ENCODE measurements around the gene CEP104. TPM values are rescaled to one million over a fixed set of nuclear protein-coding genes. Genes with fewer than 3 reads are reported as not detected.

CEP104 gene
- polyA plus RNA-seq, 1 donor from 2014 or later, result 8.1 TPM

DNA sequence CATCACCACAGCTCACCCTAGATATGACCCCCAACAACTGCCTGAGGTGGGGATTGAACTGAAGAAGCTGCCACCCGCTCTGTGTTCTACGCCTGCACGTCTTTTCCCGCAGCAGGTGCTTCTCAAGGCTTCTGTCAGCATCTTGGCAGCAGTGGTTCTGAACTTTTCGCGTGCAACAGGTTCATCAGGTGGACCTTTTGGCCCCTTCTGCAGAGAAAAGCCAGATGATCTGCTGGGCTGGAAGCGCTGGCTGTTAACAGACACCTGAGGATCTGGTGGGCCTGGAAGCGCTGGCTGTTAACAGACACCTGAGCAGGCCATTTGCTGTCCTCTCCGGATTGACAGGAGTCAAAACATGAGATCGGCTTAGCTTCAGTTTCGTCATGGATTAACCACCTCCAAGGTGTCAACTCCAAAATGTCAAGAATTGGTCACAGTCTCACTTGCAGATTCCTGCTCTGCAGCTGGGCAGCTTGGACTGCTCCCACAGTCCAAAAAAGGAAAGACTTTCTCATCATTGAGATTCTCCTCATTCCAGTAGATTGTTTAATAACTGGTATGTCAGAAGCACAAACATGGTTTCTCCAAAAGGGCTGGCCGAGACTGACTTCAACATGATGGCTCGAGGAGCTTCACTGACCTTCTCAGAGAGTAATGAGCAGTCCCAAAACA lies 38.4 kb upstream of the CEP104 start:
- Histone ChIP-seq H3K9me3 (ENCODE audit: low read length) (no peaks in the 10 kb centered on the region), H3K27me3 (ENCODE audit: insufficient read depth, low read depth, low read length) (no peaks in the 10 kb centered on the region), H3K79me2 (replicated peaks; ENCODE audit: insufficient read depth, low read length) (peaks cover 57% of the 10 kb centered on the region), H3K27ac (ENCODE audit: low read length) (no peak overlapping the region), H3K36me3 (ENCODE audit: insufficient read depth, low read length) (no peaks in the 10 kb centered on the region), H3F3A (ENCODE audit: insufficient read depth, low read length, poor library complexity, severe bottlenecking) (no peaks in the 10 kb centered on the region), H3K9me2 (ENCODE audit: insufficient read depth, low read length) (no peaks in the 10 kb centered on the region), H4K20me1 (ENCODE audit: insufficient read depth) (no peaks in the 10 kb centered on the region), H3K4me2 (ENCODE audit: low read length) (no peak overlapping the region), H3K9ac (ENCODE audit: low read length) (no peak overlapping the region), H2AFZ (ENCODE audit: low read depth, low read length) (no peak overlapping the region), H3K4me3 (ENCODE audit: low read length) (no peak overlapping the region)
- TF ChIP-seq EZH2 (IDR thresholded peaks at IDR 0.05; ENCODE audit: borderline replicate concordance, insufficient read depth, low read length, poor library complexity, severe bottlenecking), result no peak
- TF ChIP-seq, protein P1, sequence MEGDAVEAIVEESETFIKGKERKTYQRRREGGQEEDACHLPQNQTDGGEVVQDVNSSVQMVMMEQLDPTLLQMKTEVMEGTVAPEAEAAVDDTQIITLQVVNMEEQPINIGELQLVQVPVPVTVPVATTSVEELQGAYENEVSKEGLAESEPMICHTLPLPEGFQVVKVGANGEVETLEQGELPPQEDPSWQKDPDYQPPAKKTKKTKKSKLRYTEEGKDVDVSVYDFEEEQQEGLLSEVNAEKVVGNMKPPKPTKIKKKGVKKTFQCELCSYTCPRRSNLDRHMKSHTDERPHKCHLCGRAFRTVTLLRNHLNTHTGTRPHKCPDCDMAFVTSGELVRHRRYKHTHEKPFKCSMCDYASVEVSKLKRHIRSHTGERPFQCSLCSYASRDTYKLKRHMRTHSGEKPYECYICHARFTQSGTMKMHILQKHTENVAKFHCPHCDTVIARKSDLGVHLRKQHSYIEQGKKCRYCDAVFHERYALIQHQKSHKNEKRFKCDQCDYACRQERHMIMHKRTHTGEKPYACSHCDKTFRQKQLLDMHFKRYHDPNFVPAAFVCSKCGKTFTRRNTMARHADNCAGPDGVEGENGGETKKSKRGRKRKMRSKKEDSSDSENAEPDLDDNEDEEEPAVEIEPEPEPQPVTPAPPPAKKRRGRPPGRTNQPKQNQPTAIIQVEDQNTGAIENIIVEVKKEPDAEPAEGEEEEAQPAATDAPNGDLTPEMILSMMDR (IDR thresholded peaks at IDR 0.05; ENCODE audit: poor library complexity, severe bottlenecking), result no peak
- TF ChIP-seq, protein P2, sequence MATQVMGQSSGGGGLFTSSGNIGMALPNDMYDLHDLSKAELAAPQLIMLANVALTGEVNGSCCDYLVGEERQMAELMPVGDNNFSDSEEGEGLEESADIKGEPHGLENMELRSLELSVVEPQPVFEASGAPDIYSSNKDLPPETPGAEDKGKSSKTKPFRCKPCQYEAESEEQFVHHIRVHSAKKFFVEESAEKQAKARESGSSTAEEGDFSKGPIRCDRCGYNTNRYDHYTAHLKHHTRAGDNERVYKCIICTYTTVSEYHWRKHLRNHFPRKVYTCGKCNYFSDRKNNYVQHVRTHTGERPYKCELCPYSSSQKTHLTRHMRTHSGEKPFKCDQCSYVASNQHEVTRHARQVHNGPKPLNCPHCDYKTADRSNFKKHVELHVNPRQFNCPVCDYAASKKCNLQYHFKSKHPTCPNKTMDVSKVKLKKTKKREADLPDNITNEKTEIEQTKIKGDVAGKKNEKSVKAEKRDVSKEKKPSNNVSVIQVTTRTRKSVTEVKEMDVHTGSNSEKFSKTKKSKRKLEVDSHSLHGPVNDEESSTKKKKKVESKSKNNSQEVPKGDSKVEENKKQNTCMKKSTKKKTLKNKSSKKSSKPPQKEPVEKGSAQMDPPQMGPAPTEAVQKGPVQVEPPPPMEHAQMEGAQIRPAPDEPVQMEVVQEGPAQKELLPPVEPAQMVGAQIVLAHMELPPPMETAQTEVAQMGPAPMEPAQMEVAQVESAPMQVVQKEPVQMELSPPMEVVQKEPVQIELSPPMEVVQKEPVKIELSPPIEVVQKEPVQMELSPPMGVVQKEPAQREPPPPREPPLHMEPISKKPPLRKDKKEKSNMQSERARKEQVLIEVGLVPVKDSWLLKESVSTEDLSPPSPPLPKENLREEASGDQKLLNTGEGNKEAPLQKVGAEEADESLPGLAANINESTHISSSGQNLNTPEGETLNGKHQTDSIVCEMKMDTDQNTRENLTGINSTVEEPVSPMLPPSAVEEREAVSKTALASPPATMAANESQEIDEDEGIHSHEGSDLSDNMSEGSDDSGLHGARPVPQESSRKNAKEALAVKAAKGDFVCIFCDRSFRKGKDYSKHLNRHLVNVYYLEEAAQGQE (IDR thresholded peaks at IDR 0.05; ENCODE audit: borderline replicate concordance), result no peak
- no peak for TF ChIP-seq EP300 (conservative IDR thresholded peaks at IDR 0.05; ENCODE audit: poor library complexity, severe bottlenecking)
- TF ChIP-seq TAF1 (IDR thresholded peaks at IDR 0.05; ENCODE audit: low read depth), result no peak
- TF ChIP-seq POLR2AphosphoS5 (IDR thresholded peaks at IDR 0.05), result no peak
- no peak for TF ChIP-seq MXI1 (conservative IDR thresholded peaks at IDR 0.05; ENCODE audit: poor library complexity, severe bottlenecking)

DNA sequence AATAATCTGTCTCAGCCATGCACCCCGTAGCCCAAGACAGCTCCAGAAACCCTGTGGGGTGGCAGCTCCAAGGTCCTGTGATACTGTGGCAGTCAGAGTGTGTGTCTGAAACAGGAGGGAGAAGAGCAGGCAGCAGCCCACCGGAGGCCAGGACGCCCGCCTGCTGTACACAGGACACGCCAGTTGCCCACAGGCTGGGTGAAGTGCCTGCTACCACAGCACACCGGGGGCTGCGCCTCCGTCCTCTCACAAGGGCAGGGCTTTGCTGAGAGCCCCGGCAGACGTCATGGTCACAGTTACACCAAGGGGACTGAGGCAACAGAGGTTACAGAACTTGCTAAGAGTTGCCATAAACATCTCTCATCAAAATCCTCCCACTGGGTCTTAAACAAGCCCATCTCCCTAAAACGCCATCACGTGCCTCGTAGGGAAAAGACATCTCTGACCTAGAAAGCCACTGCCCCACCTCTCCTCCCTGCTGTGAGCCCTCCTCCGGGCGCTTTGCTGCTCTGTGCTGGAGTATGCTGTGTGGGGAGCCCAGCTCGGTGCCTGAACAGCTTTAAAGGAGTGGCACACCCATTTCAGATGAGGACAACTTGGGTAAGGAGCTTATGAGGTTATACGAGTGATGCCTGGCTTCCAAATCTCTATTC lies 37.7 kb upstream of the CEP104 start:
- H4K20me1 ChIP-seq (ENCODE audit: insufficient read depth), result no peaks in the 10 kb centered on the region
- H3K4me3 ChIP-seq (ENCODE audit: low read length), result no peak overlapping the region
- TF ChIP-seq EP300 (conservative IDR thresholded peaks at IDR 0.05; ENCODE audit: poor library complexity, severe bottlenecking) (no peak), POLR2AphosphoS5 (IDR thresholded peaks at IDR 0.05) (no peak)

More for the DNA sequence above, 37.7 kb upstream of the CEP104 start:
- H2AFZ ChIP-seq (ENCODE audit: low read depth, low read length), result no peak overlapping the region
- no peaks in the 10 kb centered on the region for H3K9me2 ChIP-seq (ENCODE audit: insufficient read depth, low read length)
- H3K79me2 ChIP-seq (replicated peaks; ENCODE audit: insufficient read depth, low read length), result peaks cover 54% of the 10 kb centered on the region
- peaks cover 5% of the 10 kb centered on the region for H3K36me3 ChIP-seq (ENCODE audit: insufficient read depth, low read length)
- H3K4me2 ChIP-seq (ENCODE audit: low read length), result no peak overlapping the region
- no peak overlapping the region for H3K9ac ChIP-seq (ENCODE audit: low read length)
- no peak overlapping the region for H3K27ac ChIP-seq (ENCODE audit: low read length)
- no peaks in the 10 kb centered on the region for H3F3A ChIP-seq (ENCODE audit: insufficient read depth, low read length, poor library complexity, severe bottlenecking)
- H3K9me3 ChIP-seq (ENCODE audit: low read length), result no peaks in the 10 kb centered on the region
- no peaks in the 10 kb centered on the region for H3K27me3 ChIP-seq (ENCODE audit: insufficient read depth, low read depth, low read length)

Measured in neural cell (in vitro differentiated cells).